ENCODE data around the gene TNFRSF4.

The TNFRSF4 gene

DNA sequence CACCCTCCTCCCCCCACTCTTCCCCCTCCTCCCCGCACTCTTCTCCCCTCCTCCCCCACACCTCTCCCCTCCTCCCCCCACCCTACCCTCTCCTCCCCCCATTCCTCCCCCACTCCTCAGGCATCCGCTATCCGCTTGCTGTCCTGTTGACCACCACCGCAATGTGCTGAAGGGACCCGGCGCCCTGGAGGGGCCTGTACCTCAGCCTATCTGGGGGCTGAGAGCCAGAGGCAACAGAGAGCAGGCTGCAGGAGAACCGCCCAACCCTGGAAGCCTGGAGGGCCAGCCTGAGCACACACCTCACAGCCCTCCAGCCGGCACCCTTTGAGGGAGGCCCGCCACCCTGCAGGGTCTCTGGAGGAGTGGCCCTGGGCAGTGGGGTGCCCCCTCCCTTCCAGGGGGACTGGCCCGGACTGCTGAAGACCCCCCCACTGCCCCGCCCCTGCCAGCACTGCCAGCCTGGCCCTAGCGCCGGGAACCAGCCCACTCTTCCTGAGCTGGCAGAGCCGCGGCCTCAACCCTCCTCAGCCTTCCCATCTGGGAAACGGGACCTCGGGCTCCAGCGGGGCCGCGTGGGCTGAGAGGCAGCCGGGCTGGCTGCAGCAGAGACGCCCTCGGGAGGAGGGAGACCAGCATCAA, 31.3 kb upstream of the TNFRSF4 start:
- no peak overlapping the region for H3K27ac ChIP-seq
- CTCF ChIA-PET = no interaction called here
- no peak for DNase-seq (ENCODE audit: low spot score)
- POLR2A ChIA-PET (ENCODE audit: low non-redundant PET) = interaction anchor here (0.9 kb wide), 1 partner anchor 8 kb away, joined by 3 read pairs; no protein-coding TSS in a partner anchor
- TF ChIP-seq, protein P1, sequence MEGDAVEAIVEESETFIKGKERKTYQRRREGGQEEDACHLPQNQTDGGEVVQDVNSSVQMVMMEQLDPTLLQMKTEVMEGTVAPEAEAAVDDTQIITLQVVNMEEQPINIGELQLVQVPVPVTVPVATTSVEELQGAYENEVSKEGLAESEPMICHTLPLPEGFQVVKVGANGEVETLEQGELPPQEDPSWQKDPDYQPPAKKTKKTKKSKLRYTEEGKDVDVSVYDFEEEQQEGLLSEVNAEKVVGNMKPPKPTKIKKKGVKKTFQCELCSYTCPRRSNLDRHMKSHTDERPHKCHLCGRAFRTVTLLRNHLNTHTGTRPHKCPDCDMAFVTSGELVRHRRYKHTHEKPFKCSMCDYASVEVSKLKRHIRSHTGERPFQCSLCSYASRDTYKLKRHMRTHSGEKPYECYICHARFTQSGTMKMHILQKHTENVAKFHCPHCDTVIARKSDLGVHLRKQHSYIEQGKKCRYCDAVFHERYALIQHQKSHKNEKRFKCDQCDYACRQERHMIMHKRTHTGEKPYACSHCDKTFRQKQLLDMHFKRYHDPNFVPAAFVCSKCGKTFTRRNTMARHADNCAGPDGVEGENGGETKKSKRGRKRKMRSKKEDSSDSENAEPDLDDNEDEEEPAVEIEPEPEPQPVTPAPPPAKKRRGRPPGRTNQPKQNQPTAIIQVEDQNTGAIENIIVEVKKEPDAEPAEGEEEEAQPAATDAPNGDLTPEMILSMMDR (conservative IDR thresholded peaks at IDR 0.05; ENCODE audit: low read depth) = no peak

DNA sequence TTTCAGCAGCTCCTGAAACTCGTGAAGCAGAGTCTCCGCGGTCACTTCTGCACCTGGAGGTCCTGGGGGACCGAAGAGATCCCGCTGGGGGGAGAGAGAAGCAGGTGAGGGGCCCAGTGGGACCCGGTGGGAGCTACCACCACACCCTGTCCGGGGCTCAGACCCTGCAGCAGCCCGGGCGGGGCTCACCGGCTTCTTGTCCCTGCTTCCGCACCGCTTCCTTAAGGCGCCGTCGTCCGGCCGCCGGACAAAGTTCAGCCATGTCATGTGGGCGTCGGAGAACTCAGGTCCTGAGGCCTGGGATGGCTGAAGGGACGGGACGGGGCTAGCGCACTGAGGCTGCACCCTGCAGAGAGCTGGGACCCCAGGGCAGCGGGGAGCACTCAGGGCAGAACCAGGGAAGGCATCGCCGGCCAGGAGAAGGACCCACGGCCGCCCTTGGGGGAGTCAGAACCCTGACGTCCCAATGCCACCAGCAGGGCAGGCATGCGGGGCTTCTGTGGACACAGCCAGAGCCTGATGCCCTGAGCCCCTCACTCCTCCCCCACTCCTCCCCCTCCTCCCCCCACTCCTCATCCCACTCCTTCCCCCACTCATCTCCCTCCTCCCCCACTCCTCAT, 30.3 kb upstream of the TNFRSF4 start:
- ChIA-PET CTCF (no interaction called here), POLR2A (ENCODE audit: low non-redundant PET) (interaction anchor here (0.7 kb wide), 1 partner anchor 35 kb away, joined by 4 read pairs; no protein-coding TSS in a partner anchor)
- H3K27ac ChIP-seq = no peak overlapping the region
- TF ChIP-seq, protein P1 (conservative IDR thresholded peaks at IDR 0.05; ENCODE audit: low read depth) = no peak
- DNase-seq (ENCODE audit: low spot score) = no peak

DNA sequence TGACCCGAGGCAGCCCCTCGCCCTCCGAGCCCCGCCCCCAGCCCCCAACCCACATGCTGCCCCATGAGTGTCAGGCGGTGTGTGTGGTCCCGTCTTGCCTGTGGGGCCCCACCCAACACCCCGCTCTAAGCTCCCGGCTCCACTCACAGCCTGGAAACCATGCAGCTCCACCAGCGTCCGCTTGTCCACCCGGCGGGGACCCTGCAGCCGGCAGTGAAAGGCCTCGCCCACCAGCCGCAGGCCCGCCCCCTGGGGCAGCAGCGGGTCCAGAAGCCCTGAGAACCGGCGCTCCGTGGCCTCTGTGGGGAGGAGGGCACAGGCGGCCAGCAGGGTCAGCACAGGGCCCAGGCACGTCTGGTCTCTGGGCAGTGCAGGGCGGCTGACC, 29.8 kb upstream of the TNFRSF4 start:
- ChIA-PET POLR2A (ENCODE audit: low non-redundant PET) (interaction anchor here (0.7 kb wide), 1 partner anchor 34 kb away, joined by 4 read pairs; no protein-coding TSS in a partner anchor), CTCF (no interaction called here)
- no peak overlapping the region for H3K27ac ChIP-seq
- no peak for DNase-seq (ENCODE audit: low spot score)
- TF ChIP-seq, protein P1 (conservative IDR thresholded peaks at IDR 0.05; ENCODE audit: low read depth) = no peak

DNA sequence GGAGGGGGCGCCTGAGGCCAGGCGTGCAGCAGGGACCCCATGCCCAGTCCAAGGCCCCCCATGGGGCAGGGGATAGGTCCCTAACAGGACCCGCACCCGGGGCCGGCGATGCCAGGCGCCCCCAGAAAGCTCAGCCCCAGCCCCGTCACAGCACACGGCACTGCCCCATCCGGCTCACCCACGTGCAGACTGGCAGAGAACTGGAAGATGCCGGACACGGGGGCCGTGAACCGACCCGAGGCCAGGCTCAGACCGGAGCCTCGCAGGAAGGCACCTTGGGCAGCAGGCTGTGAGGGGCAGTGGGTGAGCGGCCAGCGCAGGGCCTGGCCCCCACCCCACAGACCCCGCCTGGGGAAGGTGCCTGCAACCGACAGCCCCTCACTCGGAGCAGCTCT, 29.3 kb upstream of the TNFRSF4 start:
- CTCF ChIA-PET = no interaction called here
- TF ChIP-seq, protein P1 (conservative IDR thresholded peaks at IDR 0.05; ENCODE audit: low read depth) = no peak
- H3K27ac ChIP-seq = no peak overlapping the region
- no peak for DNase-seq (ENCODE audit: low spot score)
- POLR2A ChIA-PET (ENCODE audit: low non-redundant PET) = no interaction called here

DNA sequence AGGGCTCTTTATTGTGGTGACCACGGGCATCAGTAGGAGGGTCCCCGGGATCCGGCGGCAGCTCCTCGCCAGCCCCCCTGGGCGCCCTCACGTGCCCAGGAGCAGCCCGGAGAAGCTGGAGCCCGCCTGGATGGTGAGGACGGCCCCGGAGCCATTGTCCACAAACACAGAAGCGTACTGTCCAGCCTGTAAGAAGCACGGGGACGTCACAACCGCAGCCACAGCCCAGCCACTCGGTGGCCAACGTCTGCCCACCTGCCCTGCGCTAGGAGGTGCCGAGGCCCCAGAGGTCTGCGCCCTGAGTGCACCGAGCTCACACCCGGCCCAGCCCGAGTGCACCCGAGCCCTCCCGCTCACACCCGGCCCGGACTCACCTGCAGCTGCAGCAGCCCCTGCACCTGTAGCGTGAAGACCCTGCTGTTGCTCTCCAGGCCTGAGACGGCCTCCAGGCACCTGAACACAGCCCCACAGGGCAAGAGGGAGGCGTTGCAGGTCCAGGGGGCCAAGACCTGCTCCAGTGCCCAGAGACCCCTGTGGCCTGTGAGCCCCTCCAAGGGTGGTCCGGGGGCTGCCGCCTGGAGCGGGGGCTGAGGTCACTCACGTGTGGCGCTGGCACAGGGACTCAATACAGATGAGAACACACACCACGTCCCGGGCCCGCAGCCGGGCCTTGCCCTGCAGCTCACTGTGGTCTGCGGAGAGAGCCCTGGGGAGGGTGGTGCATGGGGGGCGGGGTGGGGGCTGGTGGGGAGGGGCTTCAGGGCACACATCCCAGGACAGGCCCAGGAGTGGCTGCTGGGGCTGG, 28.7 kb upstream of the TNFRSF4 start:
- POLR2A ChIA-PET (ENCODE audit: low non-redundant PET) = interaction anchor here (0.6 kb wide), 1 partner anchor 276 kb away, joined by 3 read pairs; no protein-coding TSS in a partner anchor

More for the DNA sequence above, 28.7 kb upstream of the TNFRSF4 start:
- no peak overlapping the region for H3K27ac ChIP-seq
- TF ChIP-seq, protein P1 (conservative IDR thresholded peaks at IDR 0.05; ENCODE audit: low read depth) = no peak
- CTCF ChIA-PET = interaction anchor here (0.7 kb wide), 1 partner anchor 120 kb away, joined by 3 read pairs; no protein-coding TSS in a partner anchor
- no peak for DNase-seq (ENCODE audit: low spot score)
